ENCODE results near the gene LRFN3.

The LRFN3 gene

DNA sequence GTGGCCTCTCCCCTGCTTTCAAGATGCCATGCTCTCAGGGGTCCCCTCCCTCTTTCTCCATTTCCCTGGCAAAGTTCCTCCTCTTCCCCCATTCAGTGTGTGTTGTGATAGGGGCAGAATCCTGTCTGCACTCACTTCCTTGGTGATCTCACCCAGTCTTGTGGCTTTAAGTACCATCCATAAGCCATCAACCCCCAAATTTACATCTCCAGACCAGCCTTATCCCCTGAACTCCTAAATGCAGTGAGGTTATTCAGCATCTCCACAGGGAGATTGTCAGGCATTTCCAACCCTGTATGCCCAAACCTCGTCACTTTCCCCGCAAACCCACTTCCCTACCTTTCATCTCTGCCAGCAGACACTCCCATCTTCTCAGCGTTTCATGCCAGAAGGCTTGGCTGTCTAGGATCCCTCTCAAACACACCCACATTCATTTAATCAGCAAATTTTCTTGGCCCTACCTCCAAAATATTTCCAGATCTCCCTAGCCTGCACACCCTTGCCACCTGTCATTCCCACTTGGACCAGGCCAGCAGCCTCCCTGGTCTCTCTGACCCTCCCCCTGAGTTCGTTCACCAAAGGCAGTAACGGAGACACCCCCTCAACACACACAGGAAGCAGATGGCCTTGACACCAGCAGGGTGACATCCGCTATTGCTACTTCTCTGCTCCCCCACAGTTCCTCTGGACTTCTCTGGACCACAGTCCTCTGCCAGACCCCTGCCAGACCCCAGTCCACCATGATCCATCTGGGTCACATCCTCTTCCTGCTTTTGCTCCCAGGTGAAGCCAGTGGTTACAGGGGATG, 34.1 kb upstream of the LRFN3 start, which contains the start of gene HCST:
Gene HCST (plus strand): TSS at position 676 of the 808 bp plus-strand sequence. CDS start 65 bp downstream, at position 741.
- H3K4me3 ChIP-seq (ENCODE audit: low read depth, low read length), result peak within 1 kb of the TSS; percentile 37
- TF ChIP-seq, protein P1, sequence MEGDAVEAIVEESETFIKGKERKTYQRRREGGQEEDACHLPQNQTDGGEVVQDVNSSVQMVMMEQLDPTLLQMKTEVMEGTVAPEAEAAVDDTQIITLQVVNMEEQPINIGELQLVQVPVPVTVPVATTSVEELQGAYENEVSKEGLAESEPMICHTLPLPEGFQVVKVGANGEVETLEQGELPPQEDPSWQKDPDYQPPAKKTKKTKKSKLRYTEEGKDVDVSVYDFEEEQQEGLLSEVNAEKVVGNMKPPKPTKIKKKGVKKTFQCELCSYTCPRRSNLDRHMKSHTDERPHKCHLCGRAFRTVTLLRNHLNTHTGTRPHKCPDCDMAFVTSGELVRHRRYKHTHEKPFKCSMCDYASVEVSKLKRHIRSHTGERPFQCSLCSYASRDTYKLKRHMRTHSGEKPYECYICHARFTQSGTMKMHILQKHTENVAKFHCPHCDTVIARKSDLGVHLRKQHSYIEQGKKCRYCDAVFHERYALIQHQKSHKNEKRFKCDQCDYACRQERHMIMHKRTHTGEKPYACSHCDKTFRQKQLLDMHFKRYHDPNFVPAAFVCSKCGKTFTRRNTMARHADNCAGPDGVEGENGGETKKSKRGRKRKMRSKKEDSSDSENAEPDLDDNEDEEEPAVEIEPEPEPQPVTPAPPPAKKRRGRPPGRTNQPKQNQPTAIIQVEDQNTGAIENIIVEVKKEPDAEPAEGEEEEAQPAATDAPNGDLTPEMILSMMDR (IDR thresholded peaks at IDR 0.05; ENCODE audit: low read depth, low read length), result no peak

DNA sequence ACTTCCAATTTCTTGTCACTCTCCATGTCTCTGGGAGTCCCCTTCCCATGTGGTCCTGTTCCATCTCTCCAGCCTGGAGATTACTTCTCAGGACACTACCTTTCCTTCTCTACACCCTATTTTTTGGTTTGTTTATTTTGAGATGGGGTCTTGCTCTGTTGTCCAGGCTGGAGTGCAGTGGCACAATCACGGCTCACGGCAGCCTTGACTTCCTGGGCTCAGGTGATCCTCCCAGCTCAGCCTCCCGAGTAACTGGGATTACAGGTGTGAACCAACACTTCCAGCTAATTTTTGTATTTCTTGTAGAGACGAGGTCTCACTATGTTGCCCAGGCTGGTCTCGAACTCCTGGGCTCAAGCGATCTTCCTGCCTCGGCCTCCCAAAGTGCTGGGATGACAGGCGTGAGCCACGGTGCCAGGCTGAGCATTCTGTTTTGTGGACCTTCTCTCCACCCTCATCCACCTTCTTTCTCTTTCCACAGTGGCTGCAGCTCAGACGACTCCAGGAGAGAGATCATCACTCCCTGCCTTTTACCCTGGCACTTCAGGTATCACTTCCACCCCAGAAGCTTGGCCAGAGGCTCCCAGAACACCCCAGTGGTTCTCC, 33.2 kb upstream of the LRFN3 start:
- peak overlapping the region; percentile 37 for H3K4me3 ChIP-seq (ENCODE audit: low read depth, low read length)
- TF ChIP-seq, protein P1 (IDR thresholded peaks at IDR 0.05; ENCODE audit: low read depth, low read length), result no peak

GRCh38 chr19:35903550-35904179, 32.5 kb upstream of the LRFN3 start:
- peak overlapping the region; percentile 37 for H3K4me3 ChIP-seq (ENCODE audit: low read depth, low read length)
- TF ChIP-seq, protein P1 (IDR thresholded peaks at IDR 0.05; ENCODE audit: low read depth, low read length), result no peak

- no peak overlapping the region for H3K4me3 ChIP-seq (ENCODE audit: low read depth, low read length)
- TF ChIP-seq, protein P1 (IDR thresholded peaks at IDR 0.05; ENCODE audit: low read depth, low read length), result no peak
Observed at GRCh38 chr19:35904311-35905068, 31.7 kb upstream of the LRFN3 start.

GRCh38 chr19:35905178-35905727, 30.9 kb upstream of the LRFN3 start:
- TF ChIP-seq, protein P1 (IDR thresholded peaks at IDR 0.05; ENCODE audit: low read depth, low read length), result no peak
- no peak overlapping the region for H3K4me3 ChIP-seq (ENCODE audit: low read depth, low read length)

- no peak overlapping the region for H3K4me3 ChIP-seq (ENCODE audit: low read depth, low read length)
- TF ChIP-seq, protein P1 (IDR thresholded peaks at IDR 0.05; ENCODE audit: low read depth, low read length), result no peak
Observed at GRCh38 chr19:35907377-35907745, 28.8 kb upstream of the LRFN3 start.
